ENCODE measurements around the gene UNC5C.
"Not testable (repeated sequence)": the region's sequence is repeated elsewhere in the genome, so short reads cannot be mapped to it uniquely, and the experiment has no call there.

GRCh38 chr4:95134016-95134415 lies 414.8 kb downstream of the UNC5C start:
- TF ChIP-seq TP53 (CRISPR knock-in tag; IDR thresholded peaks at IDR 0.05); CTCF (IDR thresholded peaks at IDR 0.05); FOXJ3 (CRISPR knock-in tag; IDR thresholded peaks at IDR 0.05; ENCODE audit: borderline replicate concordance); JUN (CRISPR knock-in tag; IDR thresholded peaks at IDR 0.05); USF1 (CRISPR knock-in tag; IDR thresholded peaks at IDR 0.05); USF2 (CRISPR knock-in tag; IDR thresholded peaks at IDR 0.05); GABPB1 (CRISPR knock-in tag; IDR thresholded peaks at IDR 0.05); IRF1 (CRISPR knock-in tag; IDR thresholded peaks at IDR 0.05); ELF4 (CRISPR knock-in tag; IDR thresholded peaks at IDR 0.05; ENCODE audit: low read depth): not testable (repeated sequence)
